Smooth muscle cell (in vitro differentiated cells): ENCODE data around the gene IQSEC1. TPM values are rescaled to one million over a fixed set of nuclear protein-coding genes. Genes with fewer than 3 reads are reported as not detected.

ENCODE experiments used
- DNase-seq: peaks from one replicate; lab custom pipeline; 2025; ENCODE audit not compliant: unreplicated experiment; lab: John Stamatoyannopoulos, UW
- H2AFZ ChIP-seq: fragments of 200-600 bp; sonication (generic); 2 replicates; pipeline ENCODE4 v1.6.0; 2016; ENCODE audit warnings: antibody characterized with exemption, low read depth, mild to moderate bottlenecking
- H3F3A ChIP-seq: fragments of 200-600 bp; sonication (generic); 2 replicates; pipeline ENCODE4 v1.6.0; 2017; ENCODE audit warnings: antibody characterized with exemption, low read depth
- H3K27ac ChIP-seq: fragments of 200-600 bp; sonication (generic); 2 replicates; pipeline ENCODE4 v1.5.1; 2016; ENCODE audit warnings: low read depth, mild to moderate bottlenecking
- H3K27me3 ChIP-seq: fragments of 200-600 bp; sonication (generic); 2 replicates; pipeline ENCODE4 v1.6.1; 2016; ENCODE audit warnings: low read depth, mild to moderate bottlenecking
- H3K36me3 ChIP-seq: fragments of 200-600 bp; sonication (generic); 2 replicates; pipeline ENCODE4 v1.5.1; 2016; ENCODE audit warnings: low read depth
- H3K4me1 ChIP-seq: fragments of 200-600 bp; sonication (generic); 2 replicates; pipeline ENCODE4 v1.5.1; 2016; ENCODE audit warnings: low read depth
- H3K4me2 ChIP-seq: fragments of 200-600 bp; sonication (generic); 2 replicates; pipeline ENCODE4 v1.6.0; 2016; ENCODE audit warnings: mild to moderate bottlenecking
- H3K4me3 ChIP-seq: fragments of 200-600 bp; sonication (generic); 2 replicates; pipeline ENCODE4 v1.5.1; 2016; ENCODE audit warnings: mild to moderate bottlenecking
- H3K79me2 ChIP-seq: fragments of 200-600 bp; sonication (generic); 2 replicates; pipeline ENCODE4 v1.6.0; 2016; ENCODE audit warnings: low read depth, mild to moderate bottlenecking
- H3K9ac ChIP-seq: fragments of 200-600 bp; sonication (generic); 2 replicates; pipeline ENCODE4 v1.6.0; 2016; ENCODE audit warnings: low read depth
- H3K9me3 ChIP-seq: fragments of 200-600 bp; sonication (generic); replicated peaks from 2 replicates; pipeline ENCODE4 v1.5.1; 2016; ENCODE audit warnings: low read depth
- H4K20me1 ChIP-seq: fragments of 200-600 bp; sonication (generic); 2 replicates; pipeline ENCODE4 v1.6.0; 2016; ENCODE audit warnings: low read depth
- WGBS: methylation state at CpG from one replicate; pipeline ENCODE4 v1.1.7; 2016; ENCODE audit warnings: low lambda C conversion rate; 5-methylcytosine and 5-hydroxymethylcytosine counted together
- polyA plus RNA-seq: library from polyadenylated mRNA; unstranded; fragments of >200 nt; fragmentation: Nextera tagmentation; extraction: Ambion mirVana; gene quantifications from 2 replicates; pipeline ENCODE4 v1.2.1, GENCODE V29; 2016
- total RNA-seq: library from RNA; depleted of rRNA; stranded (reverse); fragments of >200 nt; gene quantifications from 2 replicates; pipeline ENCODE4 v1.2.3, GENCODE V29; 2014
- TF ChIP-seq, protein P1 (sequence below): fragments of 200-600 bp; sonication (generic); IDR thresholded peaks from 2 replicates; pipeline ENCODE4 v1.5.1; 2017; ENCODE audit warnings: borderline replicate concordance, mild to moderate bottlenecking, antibody characterized with exemption; ENCODE audit not compliant: insufficient read depth, poor library complexity, severe bottlenecking

Gene IQSEC1
- total and polyA plus RNA-seq, 2 experiments from 2014 or later: 18.9 to 19.8 TPM

DNA sequence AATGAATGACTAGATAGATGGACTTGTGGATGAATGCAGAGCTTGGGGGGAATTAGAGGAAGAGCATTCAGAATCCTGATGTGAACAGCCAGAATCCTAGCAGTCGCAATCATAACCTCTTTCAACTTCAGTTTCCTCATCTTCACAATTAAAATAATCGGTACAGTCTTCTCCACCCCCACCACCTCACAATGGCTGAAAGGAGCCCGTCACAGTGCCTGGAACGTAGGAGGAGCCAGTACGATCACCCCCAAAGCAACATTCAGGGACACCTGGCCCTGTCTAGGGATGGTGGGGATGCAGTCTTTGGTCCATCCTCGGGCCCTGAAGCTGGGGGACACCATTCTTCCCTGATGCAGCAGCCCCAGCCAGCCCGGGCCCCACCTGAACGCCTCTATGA is 151.5 kb downstream of the IQSEC1 start:
- Histone ChIP-seq H4K20me1 (peaks cover 52% of the 10 kb centered on the region), H3K4me3 (no peak overlapping the region), H3K79me2 (no peaks in the 10 kb centered on the region), H3F3A (no peaks in the 10 kb centered on the region), H3K4me2 (no peak overlapping the region), H3K27me3 (no peaks in the 10 kb centered on the region), H3K9me3 (no peaks in the 10 kb centered on the region), H3K4me1 (no peaks in the 10 kb centered on the region), H3K27ac (no peak overlapping the region), H3K36me3 (no peaks in the 10 kb centered on the region), H3K9ac (no peak overlapping the region), H2AFZ (no peak overlapping the region)
- DNase-seq: no peak
- TF ChIP-seq, protein P1, sequence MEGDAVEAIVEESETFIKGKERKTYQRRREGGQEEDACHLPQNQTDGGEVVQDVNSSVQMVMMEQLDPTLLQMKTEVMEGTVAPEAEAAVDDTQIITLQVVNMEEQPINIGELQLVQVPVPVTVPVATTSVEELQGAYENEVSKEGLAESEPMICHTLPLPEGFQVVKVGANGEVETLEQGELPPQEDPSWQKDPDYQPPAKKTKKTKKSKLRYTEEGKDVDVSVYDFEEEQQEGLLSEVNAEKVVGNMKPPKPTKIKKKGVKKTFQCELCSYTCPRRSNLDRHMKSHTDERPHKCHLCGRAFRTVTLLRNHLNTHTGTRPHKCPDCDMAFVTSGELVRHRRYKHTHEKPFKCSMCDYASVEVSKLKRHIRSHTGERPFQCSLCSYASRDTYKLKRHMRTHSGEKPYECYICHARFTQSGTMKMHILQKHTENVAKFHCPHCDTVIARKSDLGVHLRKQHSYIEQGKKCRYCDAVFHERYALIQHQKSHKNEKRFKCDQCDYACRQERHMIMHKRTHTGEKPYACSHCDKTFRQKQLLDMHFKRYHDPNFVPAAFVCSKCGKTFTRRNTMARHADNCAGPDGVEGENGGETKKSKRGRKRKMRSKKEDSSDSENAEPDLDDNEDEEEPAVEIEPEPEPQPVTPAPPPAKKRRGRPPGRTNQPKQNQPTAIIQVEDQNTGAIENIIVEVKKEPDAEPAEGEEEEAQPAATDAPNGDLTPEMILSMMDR: no peak
- WGBS: 95% methylated on average over 8 of the region's 8 CpGs

DNA sequence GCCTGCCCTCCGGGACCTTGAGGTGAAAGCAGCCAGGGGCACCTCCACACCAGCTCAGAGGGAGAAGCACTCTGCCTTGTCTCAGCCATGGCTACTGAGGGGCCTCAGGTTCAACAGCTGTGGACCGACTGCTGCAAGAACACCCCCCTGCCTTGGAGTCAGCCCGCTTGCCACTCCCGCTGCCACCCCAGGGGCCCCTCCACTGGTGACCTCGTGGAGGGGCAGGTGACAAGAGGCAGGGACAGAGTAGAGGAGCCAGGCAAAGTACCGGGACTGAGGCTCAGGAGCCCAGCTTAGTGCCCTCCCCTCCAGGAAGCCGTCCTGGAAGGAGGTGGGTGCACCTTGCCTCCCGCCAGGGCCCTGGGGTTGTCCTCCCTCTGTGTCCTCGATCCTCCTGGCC is 152.3 kb downstream of the IQSEC1 start:
- WGBS: 96% methylated on average over 9 of the region's 9 CpGs
- no peaks in the 10 kb centered on the region for H3K36me3 ChIP-seq
- no peaks in the 10 kb centered on the region for H3K9me3 ChIP-seq
- H3K4me1 ChIP-seq: no peaks in the 10 kb centered on the region
- H3F3A ChIP-seq: no peaks in the 10 kb centered on the region
- H3K4me3 ChIP-seq: no peak overlapping the region
- H3K79me2 ChIP-seq: no peaks in the 10 kb centered on the region
- H3K4me2 ChIP-seq: no peak overlapping the region
- H2AFZ ChIP-seq: no peak overlapping the region
- H4K20me1 ChIP-seq: peaks cover 50% of the 10 kb centered on the region
- no peak overlapping the region for H3K27ac ChIP-seq
- no peak overlapping the region for H3K9ac ChIP-seq
- TF ChIP-seq, protein P1: no peak
- DNase-seq: no peak
- no peaks in the 10 kb centered on the region for H3K27me3 ChIP-seq

DNA sequence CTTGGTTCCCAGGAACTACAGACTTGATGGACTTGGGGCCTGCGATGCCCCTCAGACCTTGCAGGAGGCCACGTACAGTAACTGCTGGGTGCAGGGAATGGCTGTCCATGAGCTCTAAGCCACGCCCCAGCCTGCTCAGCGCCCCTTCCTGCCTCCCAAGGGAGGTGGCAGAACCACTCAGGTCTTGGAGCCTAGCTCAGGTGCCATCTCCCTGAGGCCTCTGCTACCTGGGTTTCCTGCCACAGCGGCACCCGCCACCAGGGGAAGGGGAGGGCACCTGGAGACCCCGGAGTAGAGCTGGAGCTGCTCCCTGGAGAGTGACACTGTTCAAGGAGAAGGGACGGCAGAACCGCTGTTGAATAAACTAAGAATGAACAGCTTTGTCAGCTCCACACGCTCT is 154.0 kb downstream of the IQSEC1 start:
- TF ChIP-seq, protein P1: no peak
- no peaks in the 10 kb centered on the region for H3F3A ChIP-seq
- H3K4me1 ChIP-seq: no peaks in the 10 kb centered on the region
- no peaks in the 10 kb centered on the region for H3K36me3 ChIP-seq
- H3K79me2 ChIP-seq: no peaks in the 10 kb centered on the region
- H3K9me3 ChIP-seq: no peaks in the 10 kb centered on the region
- DNase-seq: no peak
- H3K9ac ChIP-seq: no peak overlapping the region
- H3K4me2 ChIP-seq: no peak overlapping the region
- H2AFZ ChIP-seq: no peak overlapping the region
- H4K20me1 ChIP-seq: peaks cover 48% of the 10 kb centered on the region
- no peak overlapping the region for H3K27ac ChIP-seq
- no peak overlapping the region for H3K4me3 ChIP-seq
- over 99% methylated on average over 10 of the region's 10 CpGs for WGBS
- no peaks in the 10 kb centered on the region for H3K27me3 ChIP-seq

DNA sequence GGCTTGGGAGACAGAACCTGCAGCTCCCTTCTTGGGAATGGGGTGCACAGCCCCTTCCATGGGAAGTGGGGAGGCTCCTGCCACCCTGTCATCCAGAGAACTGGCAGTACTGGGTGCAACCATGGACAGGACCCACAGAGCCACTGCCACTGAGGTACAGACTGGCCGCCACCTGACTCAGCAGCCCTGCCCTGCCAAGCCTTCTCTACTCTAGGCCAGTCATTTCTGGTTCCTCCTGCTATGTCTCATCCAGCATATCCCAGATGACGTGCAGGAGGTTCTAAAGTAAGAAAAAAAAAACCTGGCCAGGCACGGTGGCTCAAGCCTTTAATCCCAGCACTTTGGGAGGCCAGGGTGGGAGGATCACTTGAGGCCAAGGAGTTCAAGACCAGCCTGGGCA is 155.0 kb downstream of the IQSEC1 start:
- H4K20me1 ChIP-seq: peaks cover 45% of the 10 kb centered on the region

More for the DNA sequence above, 155.0 kb downstream of the IQSEC1 start:
- 90% methylated on average over 3 of the region's 3 CpGs for WGBS
- Histone ChIP-seq H3K4me3 (no peak overlapping the region), H3K9ac (no peak overlapping the region), H3K9me3 (no peaks in the 10 kb centered on the region), H3K27ac (no peak overlapping the region), H3K36me3 (no peaks in the 10 kb centered on the region), H3K27me3 (no peaks in the 10 kb centered on the region), H3K4me2 (no peak overlapping the region), H3K79me2 (no peaks in the 10 kb centered on the region), H3K4me1 (no peaks in the 10 kb centered on the region), H3F3A (no peaks in the 10 kb centered on the region), H2AFZ (no peak overlapping the region)
- TF ChIP-seq, protein P1: no peak
- DNase-seq: no peak
